ENCODE results near the gene NRXN3. TPM values are rescaled to one million over a fixed set of nuclear protein-coding genes. Genes with fewer than 3 reads are reported as not detected.

The NRXN3 gene
- total and polyA plus RNA-seq, 2 of the 4 experiments (the other 2 are of a cell fraction): 4.8 to 25.1 TPM

GRCh38 chr14:79376557-79376956, 1206.4 kb downstream of the NRXN3 start:
- H2BK5ac ChIP-seq (ENCODE audit: low read depth, low read length, poor library complexity, severe bottlenecking): no peak overlapping the region
- no peak for ATAC-seq (ENCODE audit: low read depth)
- no peak overlapping the region for H3K23ac ChIP-seq (ENCODE audit: low read depth, low read length)
- no peak overlapping the region for H2BK20ac ChIP-seq (ENCODE audit: low read depth, low read length)
- H3K4me2 ChIP-seq (ENCODE audit: low read depth, low read length): no peak overlapping the region
- no peak overlapping the region for H2AFZ ChIP-seq (replicated peaks; ENCODE audit: low read length, poor library complexity)
- no peaks in the 10 kb centered on the region for H3K4me1 ChIP-seq (ENCODE audit: control insufficient read depth, insufficient read depth, low read length)
- no peak overlapping the region for H4K5ac ChIP-seq (ENCODE audit: low read depth, low read length)
- H3K27ac ChIP-seq (ENCODE audit: insufficient read depth, low read length): no peak overlapping the region
- H3K79me1 ChIP-seq (ENCODE audit: low read depth in 1 of 2, low read length in 2 of 2): peaks cover 0 to 2% of the 10 kb centered on the region in 2 experiments; a peak in 1 of 4 replicates
- POLR2A ChIA-PET (ENCODE audit: unreplicated experiment): no interaction called here
- no peak overlapping the region for H3K14ac ChIP-seq (replicated peaks; ENCODE audit: low read depth, low read length)
- no peak overlapping the region for H3K18ac ChIP-seq (ENCODE audit: low read depth, low read length)
- H2BK120ac ChIP-seq (ENCODE audit: low read depth, low read length): no peak overlapping the region
- no peak overlapping the region for H3K9ac ChIP-seq (ENCODE audit: low read depth, low read length)
- no peak overlapping the region for H3K4me3 ChIP-seq (ENCODE audit: insufficient read depth, low read depth, low read length)
- 0 out of 2 replicates have a peak, but pooled peaks cover 3% of the 10 kb centered on the region for H3K9me1 ChIP-seq (ENCODE audit: insufficient read depth, low read length)
- no peak overlapping the region for H4K8ac ChIP-seq (ENCODE audit: low read depth in 2 of 2, low read length in 2 of 2)
- no peak overlapping the region for H2AK5ac ChIP-seq (ENCODE audit: low read depth, low read length)
- no peaks in the 10 kb centered on the region for H3K36me3 ChIP-seq (ENCODE audit: control insufficient read depth, insufficient read depth, low read length)
- no peaks in the 10 kb centered on the region for H3K9me3 ChIP-seq (ENCODE audit: control insufficient read depth, insufficient read depth, low read length)
- H2BK15ac ChIP-seq (ENCODE audit: low read depth, low read length): no peak overlapping the region
- H3K56ac ChIP-seq (ENCODE audit: extremely low read depth, insufficient read depth, low read length): no peak overlapping the region
- DNase-seq: no peak
- H3K27me3 ChIP-seq (ENCODE audit: control insufficient read depth, insufficient read depth, low read length): no peaks in the 10 kb centered on the region
- H2AK9ac ChIP-seq (replicated peaks; ENCODE audit: low read depth, low read length, poor library complexity): no peak overlapping the region
- H4K20me1 ChIP-seq (ENCODE audit: insufficient read depth, low read length): no peaks in the 10 kb centered on the region
- TF ChIP-seq POLR2A (IDR thresholded peaks at IDR 0.05; ENCODE audit: low read depth, low read length) (no peak), MXI1 (IDR thresholded peaks at IDR 0.05; ENCODE audit: borderline replicate concordance, low read depth, low read length) (no peak), SMC3 (IDR thresholded peaks at IDR 0.05; ENCODE audit: low read depth, low read length) (no peak), MAZ (IDR thresholded peaks at IDR 0.05; ENCODE audit: borderline replicate concordance, low read depth, low read length) (no peak), RAD21 (IDR thresholded peaks at IDR 0.05; ENCODE audit: low read length) (no peak), CTCF (conservative IDR thresholded peaks at IDR 0.05; ENCODE audit: low read depth, low read length) (no peak)
- TF ChIP-seq, protein P1, sequence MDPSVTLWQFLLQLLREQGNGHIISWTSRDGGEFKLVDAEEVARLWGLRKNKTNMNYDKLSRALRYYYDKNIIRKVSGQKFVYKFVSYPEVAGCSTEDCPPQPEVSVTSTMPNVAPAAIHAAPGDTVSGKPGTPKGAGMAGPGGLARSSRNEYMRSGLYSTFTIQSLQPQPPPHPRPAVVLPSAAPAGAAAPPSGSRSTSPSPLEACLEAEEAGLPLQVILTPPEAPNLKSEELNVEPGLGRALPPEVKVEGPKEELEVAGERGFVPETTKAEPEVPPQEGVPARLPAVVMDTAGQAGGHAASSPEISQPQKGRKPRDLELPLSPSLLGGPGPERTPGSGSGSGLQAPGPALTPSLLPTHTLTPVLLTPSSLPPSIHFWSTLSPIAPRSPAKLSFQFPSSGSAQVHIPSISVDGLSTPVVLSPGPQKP (IDR thresholded peaks at IDR 0.05; ENCODE audit: borderline replicate concordance, low read depth, low read length): no peak
- BruUV-seq (replicated peaks): no TSS peak
- dilution Hi-C loops (cut with HindIII; ENCODE audit: low sequenced_read_pairs, unreplicated experiment): no loop called here
- intact Hi-C loops (cut with micrococcal nuclease): no loop called here
- in situ Hi-C loops (cut with MboI; ENCODE audit: low sequenced_read_pairs): no loop called here
- no peak overlapping the region for H4K91ac ChIP-seq (ENCODE audit: insufficient read depth, low read depth, low read length)
- WGBS, 2 experiments (ENCODE audit: extremely low coverage in 2 of 2, insufficient read length in 1 of 2): no CpG with 5 or more reads among the region's 1 CpG
- CTCF ChIA-PET: no interaction called here
- no peak overlapping the region for H3K4ac ChIP-seq (ENCODE audit: low read depth, low read length)

Data from IMR-90 (cell line).